K562 (cell line): ENCODE measurements around the gene PDE2A. TPM values are rescaled to one million over a fixed set of nuclear protein-coding genes. Genes with fewer than 3 reads are reported as not detected.

ENCODE experiments used
- ADNP ChIP-seq: fragments of 200-800 bp; sonication (Bioruptor generic); IDR thresholded peaks from 2 replicates; pipeline ENCODE4 v1.6.1; 2016; ENCODE audit warnings: missing genetic modification characterization, missing compliant biosample characterization
- BACH1 ChIP-seq: fragments of 200-800 bp; sonication (Bioruptor generic); IDR thresholded peaks from 2 replicates; pipeline ENCODE4 v1.6.1; 2016; ENCODE audit warnings: missing genetic modification characterization, missing compliant biosample characterization
- CREB3 ChIP-seq: fragments of 450-650 bp; conservative IDR thresholded peaks from 2 replicates; pipeline ENCODE4 v1.6.1; 2016; ENCODE audit warnings: missing genetic modification characterization, low read depth, mild to moderate bottlenecking, missing compliant biosample characterization, moderate library complexity
- FOXJ3 ChIP-seq: sonication (generic); formaldehyde crosslinking; IDR thresholded peaks from 2 replicates; pipeline ENCODE4 v1.4.0; 2020; ENCODE audit warnings: mild to moderate bottlenecking, missing genetic modification reagents
- FUS ChIP-seq: fragments of 200-400 bp; formaldehyde crosslinking; optimal IDR thresholded peaks from 2 replicates; pipeline ENCODE3; 2017; ENCODE audit warnings: low read depth, low read length
- HDAC8 ChIP-seq: fragments of 450-650 bp; IDR thresholded peaks from 2 replicates; pipeline ENCODE4 v1.6.1; 2016; ENCODE audit warnings: mild to moderate bottlenecking, missing genetic modification characterization, moderate library complexity, missing compliant biosample characterization
- HNRNPLL ChIP-seq: fragments of 200-400 bp; formaldehyde crosslinking; IDR thresholded peaks from 2 replicates; pipeline ENCODE4 v1.6.1; 2017; ENCODE audit warnings: low read length, low read depth, mild to moderate bottlenecking; ENCODE audit not compliant: poor library complexity, severe bottlenecking
- MYNN ChIP-seq, 2 experiments: sonication (generic); formaldehyde crosslinking in 1 of 2; IDR thresholded peaks; 2 replicates each; pipeline versions ENCODE4 v1.5.0 to v1.6.1; 2016 to 2020; ENCODE audit warnings: antibody characterized with exemption in 1 of 2, missing genetic modification reagents in 1 of 2
- NKRF ChIP-seq: fragments of 450-650 bp; IDR thresholded peaks from 2 replicates; pipeline ENCODE4 v1.6.1; 2016; ENCODE audit warnings: borderline replicate concordance
- NR2C2 ChIP-seq, 2 experiments: fragments of 200-800 bp in 1 of 2; sonication (Bioruptor generic) in 1 of 2; sonication (generic) in 1 of 2; formaldehyde crosslinking in 1 of 2; IDR thresholded peaks; 2 replicates each; pipeline versions ENCODE4 v1.6.1 to v1.8.0; 2016 to 2022; ENCODE audit warnings: mild to moderate bottlenecking in 1 of 2, missing compliant biosample characterization in 1 of 2, missing genetic modification characterization in 1 of 2, missing genetic modification reagents in 1 of 2
- POLR2H ChIP-seq: IDR thresholded peaks from 2 replicates; pipeline ENCODE4 v1.6.1; 2016; ENCODE audit warnings: missing genetic modification characterization, low read depth, mild to moderate bottlenecking, control low read depth, missing compliant biosample characterization, moderate library complexity
- RBM15 ChIP-seq: fragments of 200-400 bp; formaldehyde crosslinking; IDR thresholded peaks from 2 replicates; pipeline ENCODE4 v1.6.1; 2018; ENCODE audit warnings: mild to moderate bottlenecking, low read length, moderate library complexity; ENCODE audit not compliant: insufficient read depth
- TCF7 ChIP-seq: sonication (generic); IDR thresholded peaks from 2 replicates; pipeline ENCODE4 v1.6.1; 2016; ENCODE audit warnings: antibody characterized with exemption, borderline replicate concordance
- ZKSCAN3 ChIP-seq: fragments of 250-450 bp; sonication (Bioruptor Pico); IDR thresholded peaks from 2 replicates; pipeline ENCODE4 v1.4.0; 2020
- ZMIZ1 ChIP-seq, 2 experiments: fragments of 150-350 bp in 1 of 2; IDR thresholded peaks; 2 replicates each; pipeline ENCODE4 v1.6.1; 2012 to 2016; ENCODE audit warnings: low read depth in 2 of 2, low read length in 2 of 2, mild to moderate bottlenecking in 1 of 2, moderate library complexity in 1 of 2
- ZNF217 ChIP-seq: sonication (generic); formaldehyde crosslinking; IDR thresholded peaks from 2 replicates; pipeline ENCODE4 v1.8.0; 2022; ENCODE audit warnings: mild to moderate bottlenecking, missing genetic modification reagents
- ZNF398 ChIP-seq: fragments of 250-450 bp; sonication (Bioruptor Pico); IDR thresholded peaks from 2 replicates; pipeline ENCODE4 v1.8.0; 2021; ENCODE audit warnings: moderate library complexity, mild to moderate bottlenecking, inconsistent platforms
- polyA plus RNA-seq, 8 experiments: library from polyadenylated mRNA; depleted of rRNA in 4 of 8; stranded (reverse) in 5 of 8; unstranded in 3 of 8; fragments of >200 nt; fragmentation: Nextera tagmentation in 2 of 8; fragmentation: Illumina TruSeq in 1 of 8; extraction: Ambion mirVana in 2 of 8; extraction: Trizol in 1 of 8; gene quantifications; 2 replicates each; pipeline versions ENCODE4 v1.2.1 to v1.2.3, GENCODE V29; 2011 to 2014; ENCODE audit warnings: inconsistent platforms in 1 of 8, missing spikeins in 1 of 8
- total RNA-seq, 7 experiments: library from RNA; depleted of rRNA in 6 of 7; stranded (reverse); fragments of >200 nt in 6 of 7; fragmentation: Illumina TruSeq in 2 of 7; extraction: Trizol in 2 of 7; gene quantifications; 2 replicates each; pipeline versions ENCODE4 v1.2.1 to v1.2.3, GENCODE V29; 2011 to 2021; ENCODE audit warnings: low replicate concordance in 1 of 7

Gene PDE2A
- total and polyA plus RNA-seq, 9 of the 15 experiments (the other 6 are each of a cell fraction or from before 2014, with no cell fraction given): 0.07 to 15.2 (median 1.6) TPM; not detected in 1

- TF ChIP-seq RBM15: no peak
- no peak for TF ChIP-seq ADNP (tag)
- no peak for TF ChIP-seq POLR2H (tag)
- TF ChIP-seq ZMIZ1 (IDR thresholded peaks at IDR 0.05; ENCODE audit: low read depth in 2 of 2, low read length in 2 of 2): 0 out of 4 replicates have a peak, but pooled peaks of 1 of the 2 experiments have one; percentile 45
- no peak for TF ChIP-seq BACH1 (tag)
- no peak for TF ChIP-seq NKRF
- no peak for TF ChIP-seq ZKSCAN3 (CRISPR knock-in tag)
- TF ChIP-seq NR2C2 (CRISPR knock-in tag; IDR thresholded peaks at IDR 0.05): no peak
- peak; percentile 70 for TF ChIP-seq NR2C2 (tag; IDR thresholded peaks at IDR 0.05)
- TF ChIP-seq FUS: no peak
- no peak for TF ChIP-seq HDAC8
- no peak for TF ChIP-seq TCF7
- TF ChIP-seq ZNF398 (CRISPR knock-in tag): no peak
- no peak for TF ChIP-seq CREB3 (tag)
- no peak for TF ChIP-seq MYNN (IDR thresholded peaks at IDR 0.05)
- no peak for TF ChIP-seq MYNN (CRISPR knock-in tag; IDR thresholded peaks at IDR 0.05)
- TF ChIP-seq HNRNPLL: no peak
- no peak for TF ChIP-seq ZNF217
- TF ChIP-seq FOXJ3: no peak
Observed at GRCh38 chr11:72631806-72632731, 42.2 kb downstream of the PDE2A start (continued).
